Measurements from ENCODE around the gene CLNK.

CLNK gene

GRCh38 chr4:10607206-10607605 is 77.4 kb downstream of the CLNK start:
- no peak for DNase-seq

- DNase-seq = no peak
Observed at GRCh38 chr4:10606483-10607155, 77.9 kb downstream of the CLNK start.

GRCh38 chr4:10605746-10606482 is 78.7 kb downstream of the CLNK start:
- no peak for DNase-seq

- no peak for DNase-seq
Observed at GRCh38 chr4:10605031-10605430, 79.5 kb downstream of the CLNK start.

GRCh38 chr4:10599574-10599973 is 85.0 kb downstream of the CLNK start:
- DNase-seq = no peak

- no peak for DNase-seq
Observed at GRCh38 chr4:10598829-10599228, 85.7 kb downstream of the CLNK start.

- DNase-seq = no peak
Observed at GRCh38 chr4:10596586-10597290, 87.8 kb downstream of the CLNK start.

- no peak for DNase-seq
Observed at GRCh38 chr4:10593130-10593529, 91.4 kb downstream of the CLNK start.

- no peak for DNase-seq
Observed at GRCh38 chr4:10590896-10591295, 93.7 kb downstream of the CLNK start.

GRCh38 chr4:10589799-10590198 is 94.8 kb downstream of the CLNK start:
- no peak for DNase-seq

- DNase-seq = no peak
Observed at GRCh38 chr4:10589321-10589720, 95.2 kb downstream of the CLNK start.

- DNase-seq = no peak
Observed at GRCh38 chr4:10587697-10588096, 96.9 kb downstream of the CLNK start.

GRCh38 chr4:10587296-10587695 is 97.3 kb downstream of the CLNK start:
- no peak for DNase-seq

- DNase-seq = no peak
Observed at GRCh38 chr4:10584042-10584441, 100.5 kb downstream of the CLNK start.

GRCh38 chr4:10582951-10583350 is 101.6 kb downstream of the CLNK start:
- DNase-seq = no peak

GRCh38 chr4:10582059-10582686 is 102.4 kb downstream of the CLNK start:
- no peak for DNase-seq

GRCh38 chr4:10581022-10581421 is 103.5 kb downstream of the CLNK start:
- DNase-seq = no peak

GRCh38 chr4:10579648-10580047 is 104.9 kb downstream of the CLNK start:
- DNase-seq = no peak

- DNase-seq = no peak
Observed at GRCh38 chr4:10577508-10578426, 106.8 kb downstream of the CLNK start.

GRCh38 chr4:10577018-10577417 is 107.5 kb downstream of the CLNK start:
- DNase-seq = no peak

- no peak for DNase-seq
Observed at GRCh38 chr4:10576236-10576635, 108.3 kb downstream of the CLNK start.

GRCh38 chr4:10575414-10575813 is 109.2 kb downstream of the CLNK start:
- DNase-seq = no peak

Data from GOT3 (cell line).